OCI-LY3 (cell line): ENCODE results near the gene WDR13.

Experiments
- CTCF ChIP-seq: fragments of 200-600, 300-600 bp; sonication (generic); IDR thresholded peaks from 2 replicates; pipeline ENCODE4 v1.5.1; 2014; ENCODE audit warnings: antibody characterized with exemption, low read length, low read depth
- EZH2phosphoT487 ChIP-seq: fragments of 200-600 bp; shearing (Covaris generic); IDR thresholded peaks from 2 replicates; pipeline ENCODE4 v1.6.1; 2018; ENCODE audit warnings: antibody characterized with exemption, mixed run types, low read depth

GRCh38 chrX:48584698-48585097, 12.6 kb upstream of the WDR13 start:
- TF ChIP-seq CTCF (no peak), EZH2phosphoT487 (no peak)
